Activated T-helper 2 cell treated with anti-CD3 and anti-CD28 coated beads, Interferon-gamma antibody, Interleukin-2, Interleukin-4, amounts not matched to agents 10 μg/mL and 5 μg/mL and 100 μg/mL, durations not matched to agents 14 hours and 24 hours and 36 hours (primary cell): ENCODE data around the gene PTPN9. TPM values are rescaled to one million over a fixed set of nuclear protein-coding genes. Genes with fewer than 3 reads are reported as not detected.
A peak's percentile ranks its signal among the peaks of the same experiment; 100 is the strongest.

ENCODE experiments used
- DNase-seq: peaks from one replicate; pipeline ENCODE4 v3.0.0; 2021; ENCODE audit warnings: low spot score
- H3K27ac Mint-ChIP-seq: one replicate; pipeline ENCODE4 v1.8.0; 2021; ENCODE audit warnings: mixed read lengths
- H3K27me3 Mint-ChIP-seq: one replicate; pipeline ENCODE4 v1.8.0; 2021; ENCODE audit warnings: low read depth, mixed read lengths
- H3K36me3 Mint-ChIP-seq: one replicate; pipeline ENCODE4 v1.8.0; 2021; ENCODE audit warnings: low read depth, mixed read lengths
- H3K4me1 Mint-ChIP-seq: one replicate; pipeline ENCODE4 v1.8.0; 2021; ENCODE audit warnings: low read depth, mixed read lengths
- H3K4me3 Mint-ChIP-seq: one replicate; pipeline ENCODE4 v1.8.0; 2021; ENCODE audit warnings: low read depth, mild to moderate bottlenecking, moderate library complexity, mixed read lengths
- H3K9me3 Mint-ChIP-seq: one replicate; pipeline ENCODE4 v1.8.0; 2021; ENCODE audit warnings: mixed read lengths
- intact Hi-C: fragments of 100-400 bp; cut with micrococcal nuclease; formaldehyde crosslinking; loops from one replicate; pipeline ENCODE4 v1.15.1; 2023
- total RNA-seq: library from RNA; stranded (reverse); gene quantifications from 2 replicates; pipeline ENCODE4 v1.2.3, GENCODE V29; 2022

PTPN9 gene
- total RNA-seq = 30.4 and 32.3 TPM in 2 replicates

- intact Hi-C loops = loop anchor here (2.0 to 5.0 kb wide), 3 partner anchors 48 to 127 kb away; partner anchors contain the start of genes IMP3, SIN3A and SNUPN
- peak within 1 kb of the TSS; percentile 91 for H3K4me3 Mint-ChIP-seq
- peaks cover 8% of the 10 kb centered on the region for H3K4me1 Mint-ChIP-seq
- peaks cover 12% of the 10 kb centered on the region for H3K36me3 Mint-ChIP-seq
- DNase-seq = peak; percentile 63
- no peaks in the 10 kb centered on the region for H3K27me3 Mint-ChIP-seq
- no peaks in the 10 kb centered on the region for H3K9me3 Mint-ChIP-seq
- H3K27ac Mint-ChIP-seq = peak within 1 kb of the TSS; percentile 85
Measured at GRCh38 chr15:75578948-75579920, at the start of gene PTPN9. Gene PTPN9 (minus strand): TSS chr15:75579315. CDS start chr15:75578776, 539 bp downstream.

- Mint-ChIP-seq H3K4me1 (peaks cover 33% of the 10 kb centered on the region), H3K27ac (peak within 1 kb of the TSS; percentile 97), H3K36me3 (peaks cover 14% of the 10 kb centered on the region), H3K27me3 (no peaks in the 10 kb centered on the region), H3K4me3 (peak within 1 kb of the TSS; percentile 92), H3K9me3 (no peaks in the 10 kb centered on the region)
- DNase-seq = peak; percentile 88
- intact Hi-C loops = loop anchor here (1.0 to 10.0 kb wide), 6 partner anchors 15 to 841 kb away; partner anchors contain the start of genes CSK, IMP3, MAN2C1 and PTPN9
Measured at GRCh38 chr15:75625542-75626347, 46.6 kb upstream of the PTPN9 start, which contains the start of gene SNUPN. Gene SNUPN (minus strand): TSS chr15:75625725. CDS start chr15:75621051, 4,674 bp downstream.

- Mint-ChIP-seq H3K27ac (peak overlapping the region; percentile 76), H3K4me1 (peaks cover 37% of the 10 kb centered on the region), H3K36me3 (peaks cover 37% of the 10 kb centered on the region), H3K4me3 (no peak overlapping the region), H3K27me3 (no peaks in the 10 kb centered on the region), H3K9me3 (no peaks in the 10 kb centered on the region)
- intact Hi-C loops = loop anchor here (10.0 kb wide), 1 partner anchor 838 kb away; the partner anchor contains the start of gene CSK
- no peak for DNase-seq
Measured at GRCh38 chr15:75622505-75622904, 43.4 kb upstream of the PTPN9 start.

GRCh38 chr15:75620841-75621391, 41.8 kb upstream of the PTPN9 start:
- intact Hi-C loops = loop anchor here (10.0 kb wide), 1 partner anchor 836 kb away; the partner anchor contains the start of gene CSK
- no peak for DNase-seq
- Mint-ChIP-seq H3K27me3 (no peaks in the 10 kb centered on the region), H3K9me3 (no peaks in the 10 kb centered on the region), H3K27ac (peak overlapping the region; percentile 86), H3K4me3 (peak overlapping the region; percentile 39), H3K4me1 (peaks cover 25% of the 10 kb centered on the region), H3K36me3 (peaks cover 52% of the 10 kb centered on the region)

GRCh38 chr15:75620058-75620820, 41.1 kb upstream of the PTPN9 start:
- H3K27ac Mint-ChIP-seq = peak overlapping the region; percentile 86
- no peaks in the 10 kb centered on the region for H3K9me3 Mint-ChIP-seq
- H3K4me1 Mint-ChIP-seq = peaks cover 25% of the 10 kb centered on the region
- H3K27me3 Mint-ChIP-seq = no peaks in the 10 kb centered on the region
- no peak for DNase-seq
- H3K36me3 Mint-ChIP-seq = peaks cover 57% of the 10 kb centered on the region
- H3K4me3 Mint-ChIP-seq = no peak overlapping the region
- intact Hi-C loops = loop anchor here (10.0 kb wide), 1 partner anchor 835 kb away; the partner anchor contains the start of gene CSK

- DNase-seq = no peak
- Mint-ChIP-seq H3K4me3 (no peak overlapping the region), H3K4me1 (peaks cover 22% of the 10 kb centered on the region), H3K9me3 (no peaks in the 10 kb centered on the region), H3K27me3 (no peaks in the 10 kb centered on the region), H3K36me3 (peaks cover 74% of the 10 kb centered on the region), H3K27ac (no peak overlapping the region)
- intact Hi-C loops = no loop called here
Measured at GRCh38 chr15:75616766-75617165, 37.7 kb upstream of the PTPN9 start.

GRCh38 chr15:75606711-75607699, 27.9 kb upstream of the PTPN9 start:
- Mint-ChIP-seq H3K4me3 (peak overlapping the region; percentile 65), H3K27me3 (no peaks in the 10 kb centered on the region), H3K27ac (peak overlapping the region; percentile 93), H3K4me1 (peaks cover 36% of the 10 kb centered on the region), H3K36me3 (peaks cover 62% of the 10 kb centered on the region), H3K9me3 (no peaks in the 10 kb centered on the region)
- peak; percentile 20 for DNase-seq
- intact Hi-C loops = loop anchor here (2.0 kb wide), 2 partner anchors 18 to 34 kb away; partner anchors contain the start of genes IMP3 and SNUPN

- Mint-ChIP-seq H3K27me3 (no peaks in the 10 kb centered on the region), H3K36me3 (peaks cover 67% of the 10 kb centered on the region), H3K4me3 (peak overlapping the region; percentile 65), H3K9me3 (no peaks in the 10 kb centered on the region), H3K4me1 (peaks cover 36% of the 10 kb centered on the region), H3K27ac (peak overlapping the region; percentile 93)
- no peak for DNase-seq
- intact Hi-C loops = loop anchor here (2.0 kb wide), 2 partner anchors 19 to 35 kb away; partner anchors contain the start of genes IMP3 and SNUPN
Measured at GRCh38 chr15:75606026-75606425, 26.9 kb upstream of the PTPN9 start.

- DNase-seq = no peak
- Mint-ChIP-seq H3K27ac (no peak overlapping the region), H3K4me1 (peaks cover 30% of the 10 kb centered on the region), H3K27me3 (no peaks in the 10 kb centered on the region), H3K36me3 (peaks cover 68% of the 10 kb centered on the region), H3K4me3 (no peak overlapping the region), H3K9me3 (no peaks in the 10 kb centered on the region)
- intact Hi-C loops = loop anchor here (5.0 kb wide), 1 partner anchor 43 kb away; the partner anchor contains the start of gene IMP3
Measured at GRCh38 chr15:75599401-75599800, 20.3 kb upstream of the PTPN9 start.

GRCh38 chr15:75598361-75598760, 19.2 kb upstream of the PTPN9 start:
- no peak for DNase-seq
- Mint-ChIP-seq H3K4me3 (peak overlapping the region; percentile 11), H3K27ac (peak overlapping the region; percentile 86), H3K36me3 (peaks cover 69% of the 10 kb centered on the region), H3K27me3 (no peaks in the 10 kb centered on the region), H3K9me3 (no peaks in the 10 kb centered on the region), H3K4me1 (peaks cover 30% of the 10 kb centered on the region)
- intact Hi-C loops = loop anchor here (5.0 kb wide), 1 partner anchor 44 kb away; the partner anchor contains the start of gene IMP3
